Retinal pigment epithelial cell (primary cell): Measurements from ENCODE around the gene COA4.

Source experiments
- DNase-seq: peaks from one replicate; pipeline ENCODE4 v3.0.0-alpha.2; 2010; ENCODE audit warnings: low read depth
- H3K4me3 ChIP-seq: 2 replicates; pipeline ENCODE4 v1.5.1; 2011; ENCODE audit warnings: mild to moderate bottlenecking, low read length, control low read depth, moderate library complexity
- TF ChIP-seq, protein P1 (sequence below): conservative IDR thresholded peaks from 2 replicates; pipeline ENCODE4 v1.5.1; 2011; ENCODE audit warnings: low read depth, low read length, control low read depth, inconsistent platforms

The COA4 gene

DNA sequence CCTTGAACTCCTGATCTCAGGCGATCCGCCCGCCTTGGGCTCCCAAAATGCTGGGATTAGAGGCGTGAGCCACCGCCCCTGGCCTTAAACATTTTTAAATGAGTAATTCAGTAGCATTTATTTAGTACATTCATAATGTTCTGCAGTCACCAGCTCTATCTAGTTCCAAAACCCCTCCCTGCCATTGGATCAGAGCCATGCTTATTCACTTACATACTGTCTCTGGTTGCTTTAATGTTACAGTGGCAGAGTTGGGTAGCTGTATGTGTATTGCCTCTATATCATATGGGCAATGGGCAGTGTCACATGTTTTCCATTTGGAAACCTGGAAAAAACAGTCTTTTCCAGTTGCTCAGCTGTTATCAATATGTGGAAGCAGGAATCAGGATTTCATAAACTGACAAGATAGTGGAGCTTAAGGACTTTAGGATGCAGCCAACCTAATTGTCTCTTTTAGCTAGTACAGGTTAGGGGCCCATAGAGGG lies 10.5 kb downstream of the COA4 start:
- DNase-seq: no peak
- no peak overlapping the region for H3K4me3 ChIP-seq
- TF ChIP-seq, protein P1, sequence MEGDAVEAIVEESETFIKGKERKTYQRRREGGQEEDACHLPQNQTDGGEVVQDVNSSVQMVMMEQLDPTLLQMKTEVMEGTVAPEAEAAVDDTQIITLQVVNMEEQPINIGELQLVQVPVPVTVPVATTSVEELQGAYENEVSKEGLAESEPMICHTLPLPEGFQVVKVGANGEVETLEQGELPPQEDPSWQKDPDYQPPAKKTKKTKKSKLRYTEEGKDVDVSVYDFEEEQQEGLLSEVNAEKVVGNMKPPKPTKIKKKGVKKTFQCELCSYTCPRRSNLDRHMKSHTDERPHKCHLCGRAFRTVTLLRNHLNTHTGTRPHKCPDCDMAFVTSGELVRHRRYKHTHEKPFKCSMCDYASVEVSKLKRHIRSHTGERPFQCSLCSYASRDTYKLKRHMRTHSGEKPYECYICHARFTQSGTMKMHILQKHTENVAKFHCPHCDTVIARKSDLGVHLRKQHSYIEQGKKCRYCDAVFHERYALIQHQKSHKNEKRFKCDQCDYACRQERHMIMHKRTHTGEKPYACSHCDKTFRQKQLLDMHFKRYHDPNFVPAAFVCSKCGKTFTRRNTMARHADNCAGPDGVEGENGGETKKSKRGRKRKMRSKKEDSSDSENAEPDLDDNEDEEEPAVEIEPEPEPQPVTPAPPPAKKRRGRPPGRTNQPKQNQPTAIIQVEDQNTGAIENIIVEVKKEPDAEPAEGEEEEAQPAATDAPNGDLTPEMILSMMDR: no peak

- TF ChIP-seq, protein P1: no peak
- no peak for DNase-seq
- no peak overlapping the region for H3K4me3 ChIP-seq
Observed at GRCh38 chr11:73862986-73863385, 13.7 kb downstream of the COA4 start.

DNA sequence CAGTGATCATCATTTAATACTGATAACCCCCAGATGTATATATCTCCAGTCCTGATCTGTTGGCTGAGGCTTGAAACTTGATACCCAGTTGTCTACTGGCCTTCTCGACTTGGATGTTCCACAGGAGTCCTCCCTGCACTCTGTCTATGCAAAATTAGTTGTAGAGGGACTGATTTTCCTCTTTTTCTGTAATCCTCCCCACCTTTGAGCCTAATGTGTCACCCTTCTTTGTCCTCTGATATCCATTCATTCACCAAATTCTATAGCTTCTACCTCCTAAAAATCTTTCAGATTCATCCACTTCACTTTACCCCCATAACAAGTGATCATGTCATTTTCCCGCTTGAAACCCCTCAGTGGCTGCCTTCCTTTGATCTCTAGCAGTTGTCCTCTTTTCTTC lies 16.4 kb downstream of the COA4 start:
- no peak overlapping the region for H3K4me3 ChIP-seq
- TF ChIP-seq, protein P1: no peak
- DNase-seq: no peak

DNA sequence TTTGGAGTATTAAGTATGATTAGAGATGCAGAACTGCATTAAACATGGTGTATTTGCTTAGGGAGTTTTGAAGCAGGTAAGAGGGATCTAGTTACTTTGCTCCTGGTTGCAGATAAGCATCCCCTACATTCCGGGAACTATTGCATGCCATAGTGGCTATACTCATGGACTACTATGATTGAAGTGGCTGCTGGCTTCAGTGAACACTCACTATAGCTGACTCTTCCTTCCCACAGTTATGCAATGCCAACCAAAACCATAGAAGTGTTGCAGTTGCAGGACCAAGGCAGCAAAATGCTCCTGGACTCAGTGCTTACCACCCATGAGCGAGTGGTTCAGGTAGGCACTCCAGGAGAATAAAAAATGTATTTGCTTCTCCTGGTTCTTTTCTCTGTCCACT lies 17.0 kb downstream of the COA4 start:
- TF ChIP-seq, protein P1: no peak

DNA sequence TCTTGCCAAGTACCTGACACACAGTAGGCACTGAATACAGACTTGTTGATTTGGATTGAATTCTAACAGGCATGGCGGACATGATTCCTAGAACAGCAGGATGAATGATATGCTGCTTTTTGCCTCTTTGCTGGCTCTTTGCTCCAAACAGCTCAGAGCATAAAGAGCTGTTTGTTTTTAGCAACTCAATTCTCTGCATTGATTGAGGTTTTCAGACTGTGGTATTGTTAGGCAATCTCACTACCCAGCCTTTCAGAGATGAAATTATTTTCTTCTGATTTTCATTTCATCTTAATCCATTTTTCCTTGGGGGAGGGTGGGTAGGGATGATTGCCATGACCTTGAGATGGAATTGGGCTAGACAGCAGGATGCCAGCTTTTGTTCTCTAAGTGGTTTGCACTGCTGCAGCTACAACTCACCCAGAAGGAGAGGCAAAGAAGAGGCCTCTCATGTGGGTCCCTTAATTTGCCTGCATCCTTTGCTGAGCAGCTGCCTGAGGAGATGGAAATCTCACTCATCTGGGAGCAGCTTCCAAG lies 20.5 kb downstream of the COA4 start:
- no peak for DNase-seq
- no peak overlapping the region for H3K4me3 ChIP-seq
- TF ChIP-seq, protein P1: no peak

More for the DNA sequence above, 17.0 kb downstream of the COA4 start:
- no peak for DNase-seq
- H3K4me3 ChIP-seq: no peak overlapping the region

GRCh38 chr11:73854680-73855079 lies 22.0 kb downstream of the COA4 start:
- TF ChIP-seq, protein P1: no peak
- no peak overlapping the region for H3K4me3 ChIP-seq
- no peak for DNase-seq

DNA sequence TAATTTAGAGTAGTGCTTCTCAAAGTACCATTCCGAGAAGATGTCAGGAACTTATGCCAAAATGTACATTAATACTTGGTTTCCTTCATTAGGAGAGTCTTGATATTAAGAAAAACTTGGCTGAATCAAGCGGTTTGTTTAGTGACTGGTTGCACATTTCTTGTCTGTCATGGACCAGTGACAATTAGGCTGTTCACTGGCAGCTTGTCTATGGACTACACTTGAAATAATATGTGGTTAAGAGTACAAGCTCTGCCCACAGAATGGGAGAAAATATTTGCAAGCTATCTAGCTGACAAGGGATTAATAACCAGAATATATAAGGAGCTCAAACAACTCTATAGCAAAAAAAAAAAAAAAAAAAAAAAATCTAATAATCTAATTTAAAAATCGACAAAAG lies 24.6 kb downstream of the COA4 start:
- H3K4me3 ChIP-seq: no peak overlapping the region
- DNase-seq: no peak
- TF ChIP-seq, protein P1: no peak
